ENCODE measurements around the gene NKIRAS1.

DNA sequence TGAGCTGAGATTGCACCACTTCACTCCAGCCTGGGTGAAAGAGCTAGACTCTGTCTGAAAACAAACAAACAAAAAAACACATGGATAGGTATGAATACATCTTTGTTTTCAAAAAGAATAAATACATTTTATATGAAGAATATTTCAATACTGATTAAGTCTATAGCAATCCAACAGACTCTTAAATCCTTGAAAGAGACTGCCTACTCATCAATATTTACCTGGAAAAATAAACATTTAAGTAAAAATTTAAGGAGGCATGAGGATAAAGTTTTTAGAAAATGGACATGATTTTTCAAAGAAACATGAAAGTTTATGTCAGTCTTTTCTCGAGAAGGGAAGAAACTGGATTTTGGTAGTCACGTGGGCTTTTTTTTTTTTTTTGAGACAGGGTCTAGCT is 5.4 kb downstream of the NKIRAS1 start:
- TF ChIP-seq EZH2phosphoT487 (IDR thresholded peaks at IDR 0.05; ENCODE audit: low read depth) = no peak
- TF ChIP-seq, protein P1, sequence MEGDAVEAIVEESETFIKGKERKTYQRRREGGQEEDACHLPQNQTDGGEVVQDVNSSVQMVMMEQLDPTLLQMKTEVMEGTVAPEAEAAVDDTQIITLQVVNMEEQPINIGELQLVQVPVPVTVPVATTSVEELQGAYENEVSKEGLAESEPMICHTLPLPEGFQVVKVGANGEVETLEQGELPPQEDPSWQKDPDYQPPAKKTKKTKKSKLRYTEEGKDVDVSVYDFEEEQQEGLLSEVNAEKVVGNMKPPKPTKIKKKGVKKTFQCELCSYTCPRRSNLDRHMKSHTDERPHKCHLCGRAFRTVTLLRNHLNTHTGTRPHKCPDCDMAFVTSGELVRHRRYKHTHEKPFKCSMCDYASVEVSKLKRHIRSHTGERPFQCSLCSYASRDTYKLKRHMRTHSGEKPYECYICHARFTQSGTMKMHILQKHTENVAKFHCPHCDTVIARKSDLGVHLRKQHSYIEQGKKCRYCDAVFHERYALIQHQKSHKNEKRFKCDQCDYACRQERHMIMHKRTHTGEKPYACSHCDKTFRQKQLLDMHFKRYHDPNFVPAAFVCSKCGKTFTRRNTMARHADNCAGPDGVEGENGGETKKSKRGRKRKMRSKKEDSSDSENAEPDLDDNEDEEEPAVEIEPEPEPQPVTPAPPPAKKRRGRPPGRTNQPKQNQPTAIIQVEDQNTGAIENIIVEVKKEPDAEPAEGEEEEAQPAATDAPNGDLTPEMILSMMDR (IDR thresholded peaks at IDR 0.05; ENCODE audit: low read depth, low read length) = no peak
